Fibroblast of lung (primary cell): ENCODE results near the gene TMC1. TPM values are rescaled to one million over a fixed set of nuclear protein-coding genes. Genes with fewer than 3 reads are reported as not detected.

Source experiments
- DNase-seq, 2 donors: peaks; one replicate each; pipeline versions ENCODE4 v3.0.0 to v3.0.0-alpha.2; 2010; ENCODE audit warnings: low read depth in 2 of 2
- H2AFZ ChIP-seq: 2 replicates; pipeline ENCODE4 v1.5.1; 2012; ENCODE audit warnings: low read length, control low read depth, inconsistent platforms
- H3K27ac ChIP-seq: 2 replicates; pipeline ENCODE4 v1.5.1; 2011; ENCODE audit warnings: low read length, control low read depth; ENCODE audit not compliant: insufficient read depth
- H3K27me3 ChIP-seq: 2 replicates; pipeline ENCODE4 v1.5.1; 2011; ENCODE audit warnings: mild to moderate bottlenecking, low read length; ENCODE audit not compliant: control insufficient read depth, insufficient read depth
- H3K36me3 ChIP-seq: 2 replicates; pipeline ENCODE4 v1.5.1; 2011; ENCODE audit warnings: low read length; ENCODE audit not compliant: control insufficient read depth, insufficient read depth
- H3K4me1 ChIP-seq: 2 replicates; pipeline ENCODE4 v1.5.1; 2011; ENCODE audit warnings: low read length; ENCODE audit not compliant: control insufficient read depth, insufficient read depth; ENCODE audit errors: extremely low read depth
- H3K4me2 ChIP-seq: 2 replicates; pipeline ENCODE4 v1.5.1; 2011; ENCODE audit warnings: low read length, control low read depth; ENCODE audit not compliant: insufficient read depth; ENCODE audit errors: extremely low read depth
- H3K4me3 ChIP-seq, 4 experiments: fragments of 200-600 bp in 1 of 4; sonication (generic) in 1 of 4; replicated peaks in 1 of 4; 2 replicates each; pipeline ENCODE4 v1.5.1; 2011 to 2016; ENCODE audit warnings: low read length in 4 of 4, low read depth in 3 of 4, mild to moderate bottlenecking in 3 of 4, control low read depth in 2 of 4, inconsistent platforms in 1 of 4, mixed read lengths in 1 of 4; ENCODE audit not compliant: insufficient read depth in 1 of 4; ENCODE audit errors: control extremely low read depth in 1 of 4
- H3K79me2 ChIP-seq: 2 replicates; pipeline ENCODE4 v1.5.1; 2012; ENCODE audit warnings: mild to moderate bottlenecking, low read length, inconsistent platforms; ENCODE audit not compliant: control insufficient read depth, insufficient read depth
- H3K9ac ChIP-seq: 2 replicates; pipeline ENCODE4 v1.5.1; 2011; ENCODE audit warnings: mild to moderate bottlenecking, low read length, control low read depth; ENCODE audit not compliant: insufficient read depth
- H3K9me3 ChIP-seq: 2 replicates; pipeline ENCODE4 v1.5.1; 2012; ENCODE audit warnings: low read depth, low read length; ENCODE audit not compliant: control insufficient read depth, insufficient read depth
- H4K20me1 ChIP-seq: 2 replicates; pipeline ENCODE4 v1.5.1; 2011; ENCODE audit warnings: low read length; ENCODE audit not compliant: control insufficient read depth, insufficient read depth; ENCODE audit errors: extremely low read depth
- EZH2 ChIP-seq: IDR thresholded peaks from 2 replicates; pipeline ENCODE4 v1.5.1; 2012; ENCODE audit warnings: low read length, control low read depth, mild to moderate bottlenecking; ENCODE audit errors: missing control alignments
- polyA plus RNA-seq, 2 donors: library from polyadenylated mRNA; depleted of rRNA in 1 of 2; stranded (reverse) in 1 of 2; unstranded in 1 of 2; fragments of >200 nt; gene quantifications; 2 replicates each; pipeline ENCODE4 v1.2.1, GENCODE V29; 2011 to 2012; ENCODE audit warnings: missing spikeins in 1 of 2
- total RNA-seq: library from RNA; depleted of rRNA; stranded (reverse); fragments of >200 nt; gene quantifications from 2 replicates; pipeline ENCODE4 v1.2.1, GENCODE V29; 2014
- TF ChIP-seq, protein P1 (sequence below), 2 donors: IDR thresholded peaks in 1 of 2; conservative IDR thresholded peaks in 1 of 2; 1 replicate in 1 of 2; 2 replicates in 1 of 2; pipeline ENCODE4 v1.5.1; 2011 to 2012; ENCODE audit warnings: low read length in 2 of 2, control low read depth in 1 of 2, inconsistent platforms in 1 of 2, low read depth in 1 of 2, mild to moderate bottlenecking in 1 of 2

Gene TMC1
- total and polyA plus RNA-seq, 2 donors (not counting 1 experiment from before 2014, with no cell fraction given): 0.27 to 0.33 TPM

DNA sequence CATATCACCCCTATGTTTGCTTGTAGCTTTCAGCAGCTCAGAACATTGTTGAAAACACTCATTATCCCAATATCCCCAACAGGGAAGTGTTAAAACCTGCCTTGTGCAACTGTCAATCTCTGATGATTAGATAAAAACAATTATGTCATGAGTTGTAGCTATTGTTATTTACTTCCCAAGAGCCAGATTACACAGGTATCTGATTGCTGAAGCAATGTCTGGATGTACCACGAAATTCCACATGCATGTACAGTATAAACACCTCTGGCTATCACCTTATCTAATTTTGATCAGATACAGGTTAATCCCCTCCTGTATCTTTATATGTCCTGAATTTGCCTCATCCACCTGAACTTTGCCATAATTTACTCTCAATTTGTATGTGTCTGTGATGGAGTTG, 38.7 kb downstream of the TMC1 start:
- no peak overlapping the region for H3K9ac ChIP-seq
- DNase-seq: no peak
- no peaks in the 10 kb centered on the region for H4K20me1 ChIP-seq
- H3K4me2 ChIP-seq: no peak overlapping the region
- no peak overlapping the region for H3K4me3 ChIP-seq
- no peaks in the 10 kb centered on the region for H3K9me3 ChIP-seq
- no peak overlapping the region for H3K27ac ChIP-seq
- H3K27me3 ChIP-seq: no peaks in the 10 kb centered on the region
- no peaks in the 10 kb centered on the region for H3K79me2 ChIP-seq
- TF ChIP-seq, protein P1, sequence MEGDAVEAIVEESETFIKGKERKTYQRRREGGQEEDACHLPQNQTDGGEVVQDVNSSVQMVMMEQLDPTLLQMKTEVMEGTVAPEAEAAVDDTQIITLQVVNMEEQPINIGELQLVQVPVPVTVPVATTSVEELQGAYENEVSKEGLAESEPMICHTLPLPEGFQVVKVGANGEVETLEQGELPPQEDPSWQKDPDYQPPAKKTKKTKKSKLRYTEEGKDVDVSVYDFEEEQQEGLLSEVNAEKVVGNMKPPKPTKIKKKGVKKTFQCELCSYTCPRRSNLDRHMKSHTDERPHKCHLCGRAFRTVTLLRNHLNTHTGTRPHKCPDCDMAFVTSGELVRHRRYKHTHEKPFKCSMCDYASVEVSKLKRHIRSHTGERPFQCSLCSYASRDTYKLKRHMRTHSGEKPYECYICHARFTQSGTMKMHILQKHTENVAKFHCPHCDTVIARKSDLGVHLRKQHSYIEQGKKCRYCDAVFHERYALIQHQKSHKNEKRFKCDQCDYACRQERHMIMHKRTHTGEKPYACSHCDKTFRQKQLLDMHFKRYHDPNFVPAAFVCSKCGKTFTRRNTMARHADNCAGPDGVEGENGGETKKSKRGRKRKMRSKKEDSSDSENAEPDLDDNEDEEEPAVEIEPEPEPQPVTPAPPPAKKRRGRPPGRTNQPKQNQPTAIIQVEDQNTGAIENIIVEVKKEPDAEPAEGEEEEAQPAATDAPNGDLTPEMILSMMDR (conservative IDR thresholded peaks at IDR 0.05 in 1 of 2, IDR thresholded peaks at IDR 0.05 in 1 of 2; ENCODE audit: low read depth in 1 of 2, low read length in 2 of 2): no peak
- no peak for TF ChIP-seq EZH2
- H3K36me3 ChIP-seq: no peaks in the 10 kb centered on the region
- peaks cover 9% of the 10 kb centered on the region for H3K4me1 ChIP-seq
- H2AFZ ChIP-seq: no peak overlapping the region

DNA sequence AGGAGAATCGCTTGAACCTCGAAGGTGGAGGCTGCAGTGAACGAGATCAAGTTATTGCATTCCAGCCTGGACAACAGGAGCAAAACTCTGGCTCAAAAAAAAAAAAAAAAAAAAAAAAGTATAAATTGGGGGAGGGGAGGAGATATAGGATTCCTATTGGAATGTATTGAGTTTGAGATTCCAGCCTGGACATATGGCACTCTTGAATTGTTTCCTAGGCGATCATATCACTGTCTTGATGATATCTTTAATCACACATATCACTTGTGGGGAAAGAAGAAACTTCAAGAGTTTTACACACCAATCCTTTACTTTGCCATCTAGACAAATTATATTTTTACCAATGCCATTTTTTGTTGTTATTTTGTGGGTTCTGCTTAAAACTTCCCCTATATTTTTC, 42.4 kb downstream of the TMC1 start:
- Histone ChIP-seq H2AFZ (no peak overlapping the region), H3K9me3 (no peaks in the 10 kb centered on the region), H3K9ac (no peak overlapping the region), H3K4me1 (no peaks in the 10 kb centered on the region), H3K36me3 (no peaks in the 10 kb centered on the region), H4K20me1 (no peaks in the 10 kb centered on the region), H3K27ac (no peak overlapping the region), H3K27me3 (no peaks in the 10 kb centered on the region), H3K79me2 (no peaks in the 10 kb centered on the region), H3K4me2 (no peak overlapping the region), H3K4me3 (no peak overlapping the region)
- DNase-seq: no peak
- TF ChIP-seq, protein P1 (conservative IDR thresholded peaks at IDR 0.05 in 1 of 2, IDR thresholded peaks at IDR 0.05 in 1 of 2; ENCODE audit: low read depth in 1 of 2, low read length in 2 of 2): no peak
- TF ChIP-seq EZH2: no peak

DNA sequence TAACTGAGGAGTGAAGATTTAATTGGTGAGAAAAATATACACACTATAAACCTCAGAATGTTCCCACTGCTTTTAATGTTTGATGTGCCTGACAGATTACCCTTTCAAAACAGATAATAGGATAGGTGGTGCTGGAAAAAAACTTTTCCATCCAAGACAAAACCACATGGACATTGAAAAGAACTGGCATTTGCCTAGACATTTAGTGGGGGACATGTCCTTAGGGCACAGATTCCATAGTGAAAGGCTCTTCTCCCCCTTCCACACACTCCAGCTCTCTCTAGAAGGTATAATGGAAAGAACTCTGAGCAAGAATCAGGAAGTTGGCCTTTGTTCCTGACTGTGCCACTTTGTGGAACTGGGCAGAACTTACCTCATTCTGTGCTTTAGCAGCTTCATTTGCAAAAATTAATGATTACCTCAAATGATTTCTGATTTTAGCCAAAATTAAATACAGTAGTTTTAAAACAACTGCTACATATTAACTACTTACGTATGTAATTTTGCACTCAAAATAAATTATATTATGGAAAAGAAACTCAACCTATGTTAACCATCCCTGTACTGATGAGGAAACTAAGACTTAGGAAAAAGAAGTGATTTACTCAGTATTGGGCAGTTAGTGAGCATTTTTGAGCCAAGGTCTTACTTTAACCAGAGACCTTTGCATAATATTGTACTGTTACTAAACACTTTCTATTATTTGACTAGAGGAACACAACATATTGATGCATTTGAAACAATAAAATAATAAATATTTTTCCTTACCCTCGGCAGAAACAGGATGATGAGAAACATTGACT, 43.3 kb downstream of the TMC1 start:
- no peak overlapping the region for H3K4me3 ChIP-seq
- no peaks in the 10 kb centered on the region for H3K4me1 ChIP-seq
- H3K9me3 ChIP-seq: no peaks in the 10 kb centered on the region
- no peak for DNase-seq
- H3K27ac ChIP-seq: no peak overlapping the region
- H3K27me3 ChIP-seq: no peaks in the 10 kb centered on the region
- TF ChIP-seq, protein P1 (conservative IDR thresholded peaks at IDR 0.05 in 1 of 2, IDR thresholded peaks at IDR 0.05 in 1 of 2; ENCODE audit: low read depth in 1 of 2, low read length in 2 of 2): no peak
- no peak for TF ChIP-seq EZH2
- H3K36me3 ChIP-seq: no peaks in the 10 kb centered on the region
- no peaks in the 10 kb centered on the region for H3K79me2 ChIP-seq
- no peak overlapping the region for H3K4me2 ChIP-seq
- H4K20me1 ChIP-seq: no peaks in the 10 kb centered on the region
- no peak overlapping the region for H2AFZ ChIP-seq
- H3K9ac ChIP-seq: no peak overlapping the region
